RPMI7951 (cell line): Measurements from ENCODE around the gene NDST3. TPM values are rescaled to one million over a fixed set of nuclear protein-coding genes. Genes with fewer than 3 reads are reported as not detected.
"Not testable (repeated sequence)": the region's sequence is repeated elsewhere in the genome, so short reads cannot be mapped to it uniquely, and the experiment has no call there.

Source experiments
- DNase-seq: peaks from one replicate; pipeline ENCODE4 v3.0.0-alpha.2; 2012; ENCODE audit warnings: low read depth
- total RNA-seq: library from RNA; depleted of rRNA; stranded (reverse); fragments of >200 nt; shearing (Covaris generic); gene quantifications from 2 replicates; pipeline ENCODE4 v1.2.3, GENCODE V29; 2014

The NDST3 gene
- total RNA-seq, 1 experiment from 2014 or later = not detected

- DNase-seq = no peak
These were observed 142.8 kb downstream of the NDST3 start for GRCh38 chr4:118177126-118177525.

DNA sequence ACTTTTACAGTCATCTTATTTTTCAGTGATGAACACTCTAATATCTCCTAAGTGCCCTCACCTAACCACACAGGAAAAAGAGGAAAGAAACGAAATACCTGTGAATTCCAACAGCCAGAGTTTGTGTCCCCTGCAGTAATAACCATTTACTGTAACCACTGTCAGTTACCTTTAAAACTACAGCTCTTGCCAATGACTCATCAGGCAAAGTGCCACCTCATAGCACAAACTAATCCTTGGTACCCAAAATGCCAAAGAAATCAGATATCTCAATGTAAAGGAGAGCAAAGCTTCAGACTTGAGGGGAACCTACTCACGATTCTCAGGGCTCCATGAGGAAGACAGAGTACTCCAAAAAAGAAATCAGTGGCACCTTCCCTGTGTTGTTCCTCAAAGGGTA lies 146.5 kb downstream of the NDST3 start:
- peak; percentile 9 for DNase-seq

DNA sequence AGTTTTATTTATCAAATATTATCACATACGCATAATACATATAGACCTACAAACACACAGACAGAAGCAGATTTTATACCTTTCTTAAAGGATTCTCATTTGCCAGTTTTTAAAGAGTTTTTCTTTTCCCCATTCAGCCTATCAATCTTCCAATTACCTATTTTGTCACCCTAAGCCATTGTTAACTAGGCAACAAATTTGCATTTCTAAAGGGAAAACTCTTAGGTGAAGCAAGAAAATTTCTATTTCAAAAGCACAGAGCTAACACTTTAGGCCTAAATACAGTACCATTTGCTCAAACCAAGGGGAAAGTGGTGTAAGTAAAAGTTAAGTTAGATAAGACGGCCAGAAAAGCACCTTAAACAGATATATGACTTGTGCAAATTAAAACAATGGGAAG lies 156.6 kb downstream of the NDST3 start:
- no peak for DNase-seq

DNA sequence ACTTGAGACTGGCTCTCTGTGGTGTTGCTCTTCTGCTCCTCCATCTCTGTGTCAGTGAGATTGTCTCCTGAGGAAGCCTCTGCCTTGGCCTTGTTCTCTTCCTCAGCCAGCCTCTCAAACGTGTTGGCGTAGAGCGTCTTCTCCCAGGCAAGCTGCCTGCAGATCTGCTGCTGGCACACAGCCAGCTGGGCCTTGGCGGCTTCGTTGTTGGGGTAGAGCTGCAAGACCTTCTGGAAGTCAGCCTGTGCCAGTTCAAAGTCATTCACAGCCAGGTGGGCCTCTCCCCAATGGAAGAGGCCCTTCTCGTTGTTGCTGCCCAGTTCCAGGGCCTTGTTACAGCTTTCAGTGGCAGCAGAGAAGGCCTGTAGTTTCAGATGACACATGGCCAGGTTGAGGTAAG lies 159.1 kb downstream of the NDST3 start:
- no peak for DNase-seq

GRCh38 chr4:118206627-118207026 lies 172.3 kb downstream of the NDST3 start:
- no peak for DNase-seq

GRCh38 chr4:118213101-118213500 lies 178.8 kb downstream of the NDST3 start:
- DNase-seq = no peak

GRCh38 chr4:118215826-118216225 lies 181.5 kb downstream of the NDST3 start:
- no peak for DNase-seq

DNA sequence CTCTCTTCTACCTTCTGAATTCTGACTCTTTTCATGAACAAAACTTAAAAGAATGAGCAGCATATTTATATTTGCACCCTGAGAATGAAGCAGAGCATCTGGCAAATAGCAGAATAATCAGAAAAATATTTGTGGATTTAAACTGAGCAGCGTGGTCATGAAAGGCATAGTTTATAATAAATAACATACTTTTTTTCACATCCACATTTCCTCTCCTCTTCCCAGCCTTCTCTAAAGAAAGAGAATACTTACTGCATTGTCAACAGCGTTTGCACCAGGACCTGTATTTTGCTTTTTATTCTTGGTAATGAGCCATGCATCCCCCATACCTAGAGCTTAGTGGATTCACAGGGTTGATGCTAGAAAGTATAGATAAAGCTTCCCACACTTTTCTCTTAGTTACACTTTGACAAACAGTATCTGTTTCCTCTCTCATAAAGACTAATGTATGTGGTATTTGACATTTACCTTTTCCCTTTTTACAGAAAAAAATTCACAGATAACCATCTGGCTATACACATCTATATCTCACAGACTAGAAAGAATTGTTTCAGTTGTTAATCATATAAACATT lies 187.0 kb downstream of the NDST3 start:
- no peak for DNase-seq

- peak; percentile 52 for DNase-seq
These were observed 190.1 kb downstream of the NDST3 start for GRCh38 chr4:118224243-118224829.

GRCh38 chr4:118225511-118225910 lies 191.2 kb downstream of the NDST3 start:
- DNase-seq = no peak

GRCh38 chr4:118226311-118227010 lies 192.2 kb downstream of the NDST3 start:
- peak; percentile 6 for DNase-seq

- DNase-seq = no peak
These were observed 201.4 kb downstream of the NDST3 start for GRCh38 chr4:118235566-118236120.

DNA sequence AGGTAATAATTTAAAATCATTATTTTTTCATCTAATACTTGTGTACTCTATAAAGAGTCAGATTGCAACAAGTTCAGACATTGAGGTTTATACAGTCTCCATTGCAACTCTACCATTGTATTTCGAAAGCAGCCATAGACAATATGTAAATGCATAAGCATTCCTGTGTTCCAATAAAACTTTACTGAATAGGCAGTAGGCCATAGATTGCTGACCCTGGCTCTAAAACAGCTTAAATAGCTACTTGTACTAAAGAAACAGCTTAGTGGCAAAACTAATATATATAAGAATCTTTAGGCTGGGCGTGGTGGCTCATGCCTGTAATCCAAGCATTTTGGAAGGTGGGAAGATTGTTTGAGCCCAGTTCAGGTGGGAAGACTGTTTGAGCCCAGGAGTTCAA lies 203.2 kb downstream of the NDST3 start:
- no peak for DNase-seq

GRCh38 chr4:118249890-118250289 lies 215.6 kb downstream of the NDST3 start:
- no peak for DNase-seq

GRCh38 chr4:118254368-118254767 lies 220.1 kb downstream of the NDST3 start:
- DNase-seq = no peak

DNA sequence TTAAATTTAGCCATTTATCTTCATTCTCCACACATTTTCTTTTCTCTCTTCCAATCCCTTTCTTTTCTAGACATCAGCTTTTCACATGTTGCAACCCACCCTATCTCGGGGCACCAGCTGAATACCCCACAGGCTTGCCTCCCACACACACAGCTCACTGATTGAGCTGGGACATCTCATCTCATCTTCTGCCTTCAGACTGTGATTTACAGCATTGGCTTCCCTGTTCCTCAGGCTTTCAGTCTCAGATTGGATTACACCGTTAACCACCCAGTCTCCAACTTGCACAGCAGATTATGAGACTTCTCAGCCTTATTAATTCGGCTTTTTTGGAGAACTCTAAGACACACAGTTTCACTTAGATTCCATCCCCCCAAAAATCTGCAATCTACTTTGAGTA lies 224.8 kb downstream of the NDST3 start:
- DNase-seq = no peak

DNA sequence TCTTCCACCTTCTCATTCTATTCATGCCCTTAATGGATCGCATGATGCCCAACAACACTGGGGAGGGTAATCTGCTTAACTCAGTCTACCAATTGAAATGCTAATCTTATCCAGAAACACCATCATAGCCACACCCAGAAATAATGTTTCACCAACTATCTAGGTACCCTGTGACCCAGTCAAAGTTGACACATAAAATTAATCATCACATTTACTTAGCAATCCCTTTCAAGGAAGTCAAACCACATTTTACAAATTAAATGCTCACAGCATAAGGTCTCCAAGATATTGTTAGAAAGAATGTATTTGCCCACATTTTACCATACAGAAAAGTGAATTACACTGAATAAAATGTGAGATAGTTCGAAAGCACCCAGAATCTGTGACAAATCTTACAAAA lies 226.0 kb downstream of the NDST3 start:
- no peak for DNase-seq

GRCh38 chr4:118264096-118264495 lies 229.8 kb downstream of the NDST3 start:
- DNase-seq = no peak

DNA sequence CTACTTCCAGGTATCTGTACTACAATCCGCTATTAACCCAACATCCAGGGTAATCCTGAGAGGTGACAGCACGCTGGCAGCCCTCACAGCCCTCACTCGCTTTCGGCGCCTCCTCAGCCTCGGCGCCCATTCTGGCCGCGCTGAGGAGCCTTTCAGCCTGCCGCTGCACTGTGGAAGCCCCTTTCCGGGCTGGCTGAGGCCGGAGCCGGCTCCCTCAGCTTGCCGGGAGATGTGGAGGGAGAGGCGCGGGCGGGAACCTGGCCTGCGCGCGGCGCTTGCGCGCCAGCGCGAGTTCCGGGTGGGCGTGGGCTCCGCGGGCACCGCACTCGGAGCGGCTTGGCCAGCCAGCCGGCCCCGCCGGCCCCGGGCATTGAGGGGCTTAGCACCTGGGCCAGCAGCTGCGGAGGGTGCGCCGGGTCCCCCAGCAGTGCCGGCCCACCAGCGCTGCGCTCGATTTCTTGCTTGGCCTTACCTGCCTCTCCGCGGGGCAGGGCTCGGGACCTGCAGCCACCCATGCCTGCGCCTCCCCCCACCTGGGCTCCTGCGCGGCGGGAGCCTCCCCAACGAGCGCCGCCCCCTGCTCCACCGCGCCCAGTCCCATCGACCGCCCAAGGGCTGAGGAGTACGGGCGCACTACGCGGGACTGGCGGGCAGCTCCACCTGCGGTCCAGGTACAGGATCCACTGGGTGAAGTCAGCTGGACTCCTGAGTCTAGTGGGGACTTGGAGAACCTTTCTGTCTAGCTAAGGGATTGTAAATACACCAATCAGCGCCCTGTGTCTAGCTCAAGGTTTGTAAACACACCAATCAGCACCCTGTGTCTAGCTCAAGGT lies 231.2 kb downstream of the NDST3 start:
- DNase-seq = no peak

- not testable (repeated sequence) for DNase-seq
These were observed 231.8 kb downstream of the NDST3 start for GRCh38 chr4:118266145-118266496.

DNA sequence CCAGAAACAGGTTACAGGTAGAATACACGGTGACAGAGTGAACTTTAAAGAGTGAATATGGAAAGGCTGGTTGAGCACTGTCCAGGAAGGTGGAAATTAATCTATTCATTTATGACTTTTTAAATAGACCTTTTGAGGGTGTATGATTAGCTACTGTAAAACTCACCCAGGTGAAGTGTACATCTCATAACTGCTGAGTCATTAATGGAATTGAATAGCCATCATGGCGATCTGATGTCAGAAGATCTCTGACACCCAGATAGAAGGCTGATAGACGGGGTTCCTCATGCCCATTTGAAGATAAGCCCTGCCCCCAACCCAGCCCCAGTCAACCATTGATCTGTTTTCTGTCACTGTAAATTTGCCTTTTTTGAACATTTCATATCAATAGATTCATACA lies 234.5 kb downstream of the NDST3 start:
- DNase-seq = no peak

DNA sequence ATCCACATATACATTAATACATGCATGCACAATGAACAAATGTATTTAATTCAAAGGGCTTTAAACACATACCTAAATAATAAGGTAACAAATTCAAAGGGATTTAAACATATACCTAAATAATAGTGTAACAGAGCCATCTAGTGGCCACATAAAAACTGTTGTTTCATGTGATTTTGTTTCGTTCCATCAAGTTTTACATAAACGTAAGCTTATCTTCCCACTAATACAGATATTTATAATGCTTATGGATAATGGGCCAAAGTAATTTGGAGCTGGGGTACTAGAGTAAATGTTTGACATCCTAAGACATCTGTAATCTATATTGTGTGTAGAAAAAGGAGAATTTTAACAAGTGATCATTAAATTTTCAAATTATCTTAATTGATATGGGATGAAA lies 236.2 kb downstream of the NDST3 start:
- DNase-seq = peak; percentile 35
